Cortex of kidney (tissue), 1 donor: Measurements from ENCODE around the gene PNMA6E.

Source experiments
- DNase-seq: peaks from one replicate; lab custom pipeline; 2025; lab: John Stamatoyannopoulos, UW

Gene PNMA6E

DNA sequence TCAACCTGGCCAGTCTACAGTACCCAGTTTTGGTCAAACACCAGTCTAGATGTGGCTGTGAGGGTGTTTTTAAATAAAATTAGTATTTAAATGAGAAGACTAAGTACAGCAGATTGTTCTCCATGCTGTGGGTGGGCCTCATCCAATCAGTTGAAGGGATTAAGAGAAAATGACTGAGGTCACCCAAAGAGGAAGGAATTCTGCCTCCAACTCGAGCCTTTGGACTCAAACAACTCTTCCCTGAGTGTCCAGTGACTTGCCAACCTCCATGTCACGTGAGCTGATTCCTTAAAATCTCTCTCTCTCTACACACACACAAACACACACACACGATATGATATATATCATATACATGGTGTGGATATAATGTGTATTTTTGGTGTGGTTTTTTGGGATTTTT is 34.7 kb upstream of the PNMA6E start:
- DNase-seq: no peak

DNA sequence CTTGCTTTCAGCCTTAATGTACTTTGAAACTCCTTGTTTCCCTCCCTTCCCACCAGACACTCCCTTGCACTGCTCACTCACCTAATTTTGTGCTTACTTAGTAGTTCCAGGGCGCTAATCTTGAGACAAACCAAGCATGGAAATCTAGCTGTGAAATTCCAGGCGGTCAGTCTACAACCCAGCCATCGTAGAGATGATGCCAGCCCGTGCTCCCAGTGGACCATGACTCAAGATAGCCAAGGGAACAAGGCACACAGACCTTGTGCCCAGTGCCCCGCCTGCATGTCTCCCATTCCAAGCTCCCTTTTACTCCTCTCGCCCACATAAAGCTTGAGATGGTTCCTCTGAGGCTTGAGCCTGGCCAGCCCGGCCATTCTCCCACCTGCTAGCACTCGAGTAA is 33.7 kb upstream of the PNMA6E start:
- no peak for DNase-seq

DNA sequence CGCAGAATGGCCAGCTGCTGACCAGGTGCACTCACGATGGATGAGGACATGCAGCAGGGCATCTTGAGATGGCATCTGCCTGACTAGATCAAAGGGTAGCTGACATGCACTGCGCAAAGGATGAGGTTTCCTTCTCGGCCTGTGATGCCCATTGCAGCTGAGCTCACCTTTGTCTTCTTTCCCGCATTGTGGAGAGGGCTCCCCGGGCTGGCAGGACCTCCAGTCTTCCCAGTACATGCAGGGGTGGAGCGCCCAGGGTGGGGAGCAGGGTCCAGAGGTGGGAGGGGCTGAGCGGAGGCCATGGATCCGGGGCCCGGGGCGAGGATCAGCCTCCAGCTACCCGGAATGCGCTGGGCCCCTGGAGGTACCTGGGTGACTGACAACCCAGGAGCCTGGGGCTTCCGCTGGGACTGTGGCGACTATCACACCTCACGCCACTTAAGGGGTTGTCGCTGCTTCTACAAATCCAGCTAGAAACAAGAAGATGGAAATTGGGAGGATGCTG is 32.7 kb upstream of the PNMA6E start:
- DNase-seq: no peak

DNA sequence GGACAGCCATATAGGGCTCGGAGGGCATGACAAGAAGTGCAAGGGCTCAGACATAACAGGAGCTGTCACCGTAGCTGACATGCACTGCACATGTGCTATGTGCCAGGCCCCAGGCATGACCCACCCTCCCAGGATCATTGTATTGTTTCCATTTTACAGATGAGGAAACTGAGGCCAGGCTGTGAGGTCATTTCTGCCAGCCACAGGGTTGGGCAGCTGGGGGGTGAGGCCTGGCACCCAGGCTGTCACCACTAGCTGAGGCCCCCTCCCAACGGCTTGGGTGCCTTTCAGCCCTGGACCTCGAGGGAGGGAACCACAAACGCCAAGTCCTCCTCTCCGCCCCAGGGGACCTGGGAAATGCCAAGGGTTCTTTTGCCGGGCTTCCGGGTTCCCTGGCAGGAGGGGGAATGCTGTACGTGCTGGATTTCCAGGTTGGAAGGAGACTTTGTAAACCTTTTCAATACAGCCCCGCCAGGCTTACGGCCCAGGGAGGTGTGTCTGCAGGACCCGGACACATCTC is 32.1 kb upstream of the PNMA6E start:
- DNase-seq: no peak

DNA sequence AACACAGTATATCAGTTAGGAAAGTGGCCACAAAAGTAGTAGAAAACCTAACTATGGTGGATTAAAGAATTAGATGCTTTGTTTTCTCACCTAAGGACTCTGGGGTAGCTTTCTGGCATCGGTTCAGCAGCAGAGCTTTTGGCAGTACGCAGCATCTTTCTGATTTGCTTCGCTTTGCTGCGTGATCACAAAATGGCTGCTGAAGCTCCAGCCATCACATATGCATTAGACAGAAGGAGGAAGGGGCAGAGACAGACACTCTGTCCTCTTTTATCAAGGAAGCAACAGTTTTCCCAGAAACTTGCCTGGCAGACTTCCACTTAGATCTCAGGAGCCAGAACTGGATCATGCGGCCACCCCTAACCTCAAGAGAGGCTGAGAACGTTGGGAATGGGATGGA is 29.6 kb upstream of the PNMA6E start:
- no peak for DNase-seq

DNA sequence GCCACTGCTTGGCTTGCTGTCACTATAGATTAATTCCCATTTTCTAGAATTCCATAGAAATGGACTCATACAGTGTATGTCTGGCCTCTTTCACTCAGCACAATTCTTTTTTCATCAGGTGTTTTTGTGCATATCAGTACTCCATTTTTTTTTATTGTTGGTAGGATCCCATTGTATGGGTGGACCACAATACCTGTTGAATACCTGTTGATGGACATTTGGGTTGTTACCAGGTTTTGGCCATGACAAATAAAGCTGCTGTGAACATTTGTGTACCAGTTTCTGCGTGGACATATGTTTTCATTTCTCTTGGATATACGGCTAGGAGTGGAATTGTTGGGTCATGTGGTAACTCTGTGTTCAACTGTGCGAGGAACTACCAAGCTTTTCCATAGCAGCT is 25.1 kb upstream of the PNMA6E start:
- no peak for DNase-seq

DNA sequence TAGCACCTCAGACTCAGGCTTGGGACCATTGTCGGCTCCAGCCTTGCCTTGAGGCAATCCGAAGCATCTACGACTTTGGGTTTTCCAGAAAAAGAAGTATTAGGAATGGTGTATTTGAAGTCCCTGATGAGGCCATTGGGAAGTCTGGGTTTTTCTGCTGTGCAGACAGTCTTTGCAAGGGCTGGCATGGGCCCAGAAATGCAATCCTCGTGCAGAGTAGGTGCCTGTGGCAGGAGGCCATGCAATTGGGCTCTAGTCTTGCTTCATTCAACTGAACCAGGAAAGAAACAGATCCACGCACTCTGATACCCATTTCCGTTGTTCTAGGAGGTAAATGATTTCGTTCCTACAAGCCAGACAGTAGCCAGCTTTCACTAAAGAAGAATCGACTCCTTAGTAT is 22.5 kb upstream of the PNMA6E start:
- no peak for DNase-seq

DNA sequence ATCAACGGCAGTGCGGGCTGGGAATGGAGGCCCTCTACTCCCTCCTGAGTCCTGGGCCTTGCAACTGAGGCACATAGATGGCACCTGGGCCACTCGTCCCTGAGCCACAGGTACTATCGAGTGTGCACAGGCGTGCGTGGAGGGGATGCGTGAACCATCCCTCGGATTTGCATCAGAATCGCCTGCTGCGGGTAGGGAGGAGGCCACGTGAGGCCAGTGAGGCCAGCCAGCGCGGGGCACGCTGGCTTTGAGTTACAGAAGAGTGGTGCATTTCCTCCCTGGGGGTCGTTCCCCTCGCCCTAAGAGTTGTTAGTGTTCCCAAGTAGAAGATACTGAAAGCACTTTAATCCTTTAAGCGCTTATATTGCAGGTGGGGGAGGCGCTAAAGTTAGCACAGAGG is 20.7 kb upstream of the PNMA6E start:
- no peak for DNase-seq

DNA sequence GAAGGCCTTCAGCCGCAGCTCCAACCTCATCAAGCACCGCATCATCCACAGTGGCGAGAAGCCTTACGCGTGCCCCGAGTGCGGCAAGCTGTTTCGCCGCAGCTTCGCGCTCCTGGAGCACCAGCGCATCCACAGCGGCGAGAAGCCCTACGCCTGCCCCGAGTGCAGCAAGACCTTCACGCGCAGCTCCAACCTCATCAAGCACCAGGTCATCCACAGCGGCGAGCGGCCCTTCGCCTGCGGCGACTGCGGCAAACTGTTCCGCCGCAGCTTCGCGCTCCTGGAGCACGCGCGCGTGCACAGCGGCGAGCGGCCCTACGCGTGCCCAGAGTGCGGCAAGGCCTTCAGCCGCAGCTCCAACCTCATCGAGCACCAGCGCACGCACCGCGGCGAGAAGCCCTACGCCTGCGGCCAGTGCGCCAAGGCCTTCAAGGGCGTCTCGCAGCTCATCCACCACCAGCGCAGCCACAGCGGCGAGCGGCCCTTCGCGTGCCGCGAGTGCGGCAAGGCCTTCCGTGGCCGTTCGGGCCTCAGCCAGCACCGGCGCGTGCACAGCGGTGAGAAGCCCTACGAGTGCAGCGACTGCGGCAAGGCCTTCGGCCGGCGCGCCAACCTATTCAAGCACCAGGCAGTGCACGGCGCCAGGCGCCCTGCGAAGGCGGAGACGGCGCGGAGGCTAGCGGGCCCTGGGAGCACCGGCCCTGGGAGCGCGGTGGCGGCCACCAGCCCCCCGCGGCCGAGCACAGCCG is 19.9 kb upstream of the PNMA6E start:
- DNase-seq: no peak

DNA sequence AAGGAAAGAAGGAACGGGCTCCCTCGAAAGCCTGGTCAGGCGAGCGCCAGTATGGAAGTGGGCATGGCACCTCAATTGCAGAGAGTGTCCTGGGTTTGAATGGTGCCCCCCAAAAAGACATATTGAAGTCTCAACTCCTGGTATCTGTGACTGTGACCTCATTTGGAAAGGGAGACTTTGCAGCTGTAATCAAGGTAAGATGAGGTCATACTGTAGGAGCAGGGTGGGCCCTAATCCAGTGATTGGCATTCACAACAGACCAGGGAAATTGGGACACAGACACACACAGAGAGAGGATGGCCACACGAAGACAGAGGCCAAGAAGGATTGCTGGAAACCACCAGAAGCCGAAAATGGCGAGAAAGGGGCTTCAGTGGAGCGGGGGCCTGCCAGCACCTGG is 16.5 kb upstream of the PNMA6E start:
- no peak for DNase-seq

DNA sequence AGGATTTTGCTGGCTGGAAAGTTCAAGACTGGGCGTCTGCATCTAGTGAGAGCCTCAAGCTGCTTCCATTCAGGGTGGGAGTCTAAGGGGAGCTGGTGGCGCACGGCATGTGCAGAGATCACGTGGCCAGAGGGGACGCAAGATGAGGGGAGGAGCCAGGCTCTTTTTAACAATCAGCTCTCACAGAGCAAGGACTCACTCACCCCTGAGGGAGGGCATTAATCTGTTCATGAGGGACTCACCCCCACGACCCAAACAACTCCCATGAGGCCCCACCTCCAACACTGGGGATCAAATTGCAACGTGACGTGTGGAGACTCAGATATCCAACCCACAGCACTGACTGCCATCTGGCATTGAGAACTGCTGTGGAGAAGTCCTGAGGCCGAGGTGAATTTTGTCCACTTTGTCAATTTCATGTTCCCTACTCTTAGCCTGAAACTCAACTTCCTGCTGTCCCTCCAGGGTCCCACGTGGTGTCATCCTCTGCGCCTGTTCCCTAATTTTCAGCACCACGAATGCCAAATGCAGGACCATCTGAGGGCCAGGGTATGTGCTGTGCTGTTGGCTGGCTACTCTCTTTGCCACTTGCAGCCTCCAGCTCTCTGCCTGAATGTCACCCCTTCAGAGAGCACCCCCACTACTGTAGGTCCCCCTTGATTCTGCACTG is 15.8 kb upstream of the PNMA6E start:
- no peak for DNase-seq

DNA sequence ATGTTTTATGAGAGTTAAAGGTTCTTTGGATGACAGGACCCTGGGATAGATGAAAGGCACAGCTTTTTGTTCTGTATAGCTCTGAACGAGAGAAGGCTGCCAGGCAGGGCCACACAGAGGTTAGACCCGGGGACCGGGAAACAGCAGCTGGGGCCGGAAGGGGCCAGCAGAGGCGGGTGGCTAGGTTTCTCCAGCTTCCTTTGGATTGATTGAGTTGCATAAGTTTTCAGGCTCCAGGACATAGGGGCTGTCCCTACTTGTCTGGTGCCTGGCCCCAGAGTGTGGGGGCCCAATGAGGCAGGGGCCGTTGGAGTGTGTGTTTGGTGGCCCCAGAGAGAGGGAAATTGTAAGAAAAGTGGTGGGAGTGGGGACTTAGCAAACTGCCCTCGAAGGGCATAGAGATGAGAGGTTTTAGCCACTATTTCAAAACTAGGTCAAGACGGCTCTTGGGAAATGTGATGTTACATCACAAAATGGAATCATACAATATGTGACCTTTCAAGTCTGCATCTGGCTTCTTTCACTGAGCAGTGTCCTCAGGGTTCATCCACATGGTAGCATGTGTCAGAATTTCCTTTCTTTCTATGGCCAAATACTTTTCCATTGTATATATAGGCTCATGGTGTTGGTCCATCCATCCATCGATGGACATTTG is 13.8 kb upstream of the PNMA6E start:
- no peak for DNase-seq

DNA sequence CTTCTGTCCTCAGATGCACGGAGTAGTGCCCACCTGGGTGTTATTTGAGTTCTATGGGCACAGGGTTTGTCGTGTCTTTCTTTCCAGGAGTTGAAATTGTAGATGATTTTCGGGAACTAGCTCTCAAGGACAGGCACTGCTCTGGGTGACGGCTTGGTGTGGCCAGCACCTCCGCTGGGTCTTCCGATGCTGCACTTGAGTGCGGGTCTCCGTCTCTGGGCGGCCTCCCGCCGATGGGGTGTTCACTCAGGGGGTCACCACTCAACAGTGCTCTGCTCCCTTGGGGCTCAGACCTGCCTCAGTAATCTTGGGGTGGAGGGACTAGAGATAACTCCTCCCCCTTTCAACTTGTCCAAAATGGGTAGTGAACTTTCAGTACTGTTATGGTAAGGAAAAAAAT is 12.6 kb upstream of the PNMA6E start:
- no peak for DNase-seq

DNA sequence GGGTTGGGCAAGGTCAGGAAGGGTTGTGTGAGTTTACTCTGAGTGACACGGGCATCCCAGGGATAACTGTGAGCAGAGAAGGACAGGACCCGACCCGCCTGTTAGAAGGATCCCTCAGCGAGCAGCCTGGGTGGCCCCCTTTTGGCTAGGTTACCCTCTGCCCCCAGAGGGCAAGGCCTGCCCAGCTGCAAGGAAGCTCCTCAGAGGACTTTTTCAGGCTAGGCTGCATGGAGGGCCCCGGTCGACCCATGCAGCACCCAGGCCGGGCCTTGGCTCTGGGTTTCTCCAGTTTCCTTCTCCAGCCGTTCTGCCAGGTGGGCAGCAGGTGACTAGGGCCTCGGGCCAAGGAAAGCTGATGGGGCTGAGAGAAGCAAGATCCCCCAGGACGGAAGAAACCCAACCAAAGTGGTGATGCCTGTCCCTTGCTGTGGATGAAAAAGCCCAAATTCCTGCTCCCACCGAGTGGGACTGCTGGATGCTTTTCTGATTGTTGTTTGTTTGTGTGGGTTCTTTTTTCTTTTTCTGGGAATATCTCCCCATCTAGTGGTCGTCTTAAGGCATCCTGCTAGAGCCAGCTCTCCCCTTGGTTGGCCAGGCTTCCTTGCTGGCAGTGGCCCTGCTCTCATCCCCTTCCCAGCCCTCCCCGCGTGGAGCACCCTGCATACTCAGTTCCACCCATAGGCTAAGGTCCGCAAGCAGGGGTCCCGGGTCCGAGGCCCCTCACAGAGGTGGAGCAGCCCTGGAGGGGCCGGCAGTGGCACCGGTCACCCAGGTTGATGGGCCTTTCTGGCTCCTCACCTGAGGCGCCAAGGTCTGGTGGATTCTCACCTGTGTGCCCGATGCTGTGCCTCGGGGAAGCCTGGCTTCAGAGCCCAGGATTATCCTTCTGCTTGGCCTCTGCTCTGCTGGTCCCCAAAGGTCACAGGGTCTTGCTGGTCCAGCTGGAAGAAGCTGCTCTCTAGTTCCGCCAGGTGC is 11.9 kb upstream of the PNMA6E start:
- no peak for DNase-seq

DNA sequence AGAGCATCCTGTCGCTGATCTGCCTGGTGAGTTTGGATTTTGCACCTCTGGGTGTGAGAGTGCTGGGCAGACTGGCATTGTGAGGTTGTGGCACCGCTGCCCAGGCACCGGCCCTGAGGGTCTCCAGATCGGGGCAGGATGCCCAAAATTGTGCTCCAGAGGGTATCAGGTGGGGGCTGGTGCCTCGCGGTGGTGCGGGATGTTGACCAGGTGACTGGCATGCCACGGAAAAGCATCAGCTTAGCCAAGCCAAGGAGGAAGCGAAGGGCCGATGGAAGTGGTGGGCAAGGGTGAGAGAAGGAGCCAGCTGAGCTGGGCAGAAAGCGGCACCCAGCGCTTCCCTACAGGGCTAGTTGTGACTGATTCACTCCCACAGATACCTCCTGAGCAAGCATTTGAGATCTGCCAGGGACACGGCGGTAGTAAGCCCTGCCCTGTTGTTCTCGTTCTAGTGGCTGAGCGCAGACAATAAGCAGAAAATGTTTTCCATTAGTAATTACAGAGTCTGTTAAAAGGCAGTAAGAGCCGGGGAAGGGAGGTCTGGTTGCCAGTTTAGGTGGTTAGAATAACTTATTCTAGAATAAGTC is 10.9 kb upstream of the PNMA6E start:
- no peak for DNase-seq

DNA sequence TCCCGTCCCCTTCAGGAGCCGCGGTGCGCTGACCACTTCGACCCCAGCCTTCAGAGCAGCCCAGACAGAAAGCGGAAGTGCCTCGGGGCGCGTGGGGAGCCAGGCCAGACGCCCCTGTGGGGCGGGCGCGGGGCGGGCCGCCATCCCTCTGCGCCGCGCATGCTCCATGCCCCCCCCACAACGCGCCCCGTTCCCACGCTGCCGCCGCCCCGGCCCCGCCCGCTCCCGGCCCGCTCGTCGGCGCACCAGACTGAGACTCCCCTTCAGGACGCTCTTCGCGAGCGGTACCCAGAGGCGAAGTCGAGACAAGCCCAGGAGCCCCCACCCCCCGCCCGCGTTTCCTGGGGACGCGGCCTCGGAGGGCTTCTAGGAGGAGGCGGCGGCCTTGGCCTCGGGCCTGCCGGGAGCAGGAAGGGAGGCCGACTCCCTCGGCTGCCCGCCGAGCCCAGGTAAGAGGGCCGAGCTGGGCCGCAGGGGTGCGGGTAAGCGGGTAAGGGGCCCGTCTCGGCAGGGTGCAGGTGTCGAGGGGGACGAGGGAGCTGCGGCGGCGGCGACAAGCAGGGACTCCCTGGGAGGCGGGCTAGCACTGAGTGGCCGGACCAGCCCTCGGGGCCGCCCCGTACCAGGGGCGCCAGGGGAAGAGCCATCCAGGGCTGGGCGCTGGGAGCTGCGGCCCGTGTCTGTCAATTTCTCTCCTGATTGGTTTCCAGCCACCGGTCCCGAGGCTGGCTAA is 10.3 kb upstream of the PNMA6E start, which contains the start of gene ZFP92:
Gene ZFP92, plus strand, starts transcription at position 218 of the 733 bp plus-strand sequence. CDS start 6,851 bp downstream, outside the sequence.
- DNase-seq: no peak

DNA sequence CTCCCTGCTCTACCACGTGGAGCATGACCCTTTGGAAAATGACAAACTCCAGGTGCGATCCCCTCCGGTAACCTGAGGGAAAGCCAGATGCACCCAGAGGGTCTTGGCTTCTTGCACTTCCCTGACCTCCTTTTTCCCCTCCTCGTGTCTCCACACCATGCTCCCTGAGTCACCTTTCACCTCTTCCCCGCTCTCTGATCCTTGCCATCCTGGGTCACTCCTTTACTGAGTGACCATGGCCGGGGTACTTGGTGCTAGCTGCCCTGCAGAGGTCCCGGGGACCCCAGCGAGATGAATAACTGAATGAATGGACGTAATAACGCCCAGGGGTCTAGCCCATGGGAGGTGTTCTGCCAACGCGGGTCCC is 9.7 kb upstream of the PNMA6E start:
- DNase-seq: no peak

DNA sequence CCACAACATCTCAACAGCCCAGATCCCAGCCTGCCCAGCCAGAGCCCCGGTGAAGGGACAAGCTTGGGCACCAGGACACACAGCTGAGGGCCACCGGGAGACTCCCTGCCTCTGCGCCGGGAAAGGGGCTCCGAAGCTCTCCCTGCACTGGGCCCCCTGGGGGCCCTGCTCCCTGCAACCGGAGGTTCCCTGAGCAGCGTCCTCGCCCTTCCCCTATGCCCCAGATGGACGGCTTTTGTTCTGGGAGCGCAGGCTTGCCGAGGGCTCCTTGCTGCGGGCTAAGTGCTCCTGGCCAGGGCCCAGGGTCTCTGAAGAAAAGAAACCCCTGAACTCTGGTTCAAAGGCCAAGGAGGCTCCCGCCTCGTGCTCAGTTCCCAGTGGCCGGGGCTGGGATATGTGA is 9.2 kb upstream of the PNMA6E start:
- DNase-seq: no peak

DNA sequence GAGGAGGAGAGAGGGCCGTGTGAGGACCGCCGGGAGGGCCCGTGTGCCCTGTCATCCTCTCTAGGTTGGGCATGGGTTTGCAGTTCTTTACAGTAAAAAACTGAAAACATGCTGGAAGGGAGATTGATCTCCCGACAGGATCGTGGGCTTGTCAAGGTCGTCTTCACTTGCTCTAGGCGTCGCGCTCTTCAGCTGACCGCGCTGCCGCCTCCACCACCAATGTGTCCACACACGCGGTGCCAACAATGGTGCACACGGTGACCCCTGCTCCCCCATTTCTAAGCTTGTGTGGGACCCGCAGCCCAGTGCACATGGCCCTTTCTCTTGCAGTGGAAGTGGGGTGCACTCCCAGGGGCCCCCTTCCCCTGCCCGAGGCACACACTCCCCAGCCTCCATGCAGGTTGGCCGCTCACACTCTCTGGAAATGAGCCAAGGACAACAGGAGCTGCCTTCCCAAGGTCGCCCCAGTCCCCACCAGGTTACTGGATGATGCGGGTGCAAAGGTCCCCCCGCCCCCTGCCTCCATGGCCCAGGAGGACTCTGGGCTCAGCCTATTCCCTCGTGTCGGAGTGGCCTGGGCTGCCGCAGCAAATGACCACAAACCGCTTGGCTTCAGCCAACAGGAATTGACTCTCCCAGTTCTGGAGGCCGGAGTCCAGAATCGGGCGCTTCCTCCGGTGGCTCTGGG is 8.4 kb upstream of the PNMA6E start:
- no peak for DNase-seq

DNA sequence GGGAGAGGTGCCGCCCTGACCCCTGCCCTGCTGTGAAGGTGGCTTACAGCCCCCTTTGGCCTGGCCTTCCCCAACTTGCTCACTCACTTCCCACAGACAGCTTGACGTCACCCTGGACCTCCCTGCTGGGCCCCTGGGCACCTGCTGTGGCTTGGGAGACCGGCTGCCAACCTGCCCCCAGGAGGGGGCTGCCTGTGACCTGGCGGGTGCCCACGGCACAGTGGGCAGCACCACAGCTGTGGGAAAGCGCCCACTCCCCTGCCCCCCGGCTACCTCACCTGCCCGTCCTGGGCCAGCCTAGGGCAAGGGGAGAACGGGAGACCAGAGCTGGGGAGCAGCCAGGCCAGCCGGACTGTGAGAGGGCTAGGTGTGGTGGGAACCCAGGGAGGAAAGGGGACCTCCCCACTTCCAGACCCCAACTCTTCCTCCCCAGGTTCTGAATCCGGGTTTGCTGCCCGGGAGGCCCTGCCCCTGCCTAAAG is 7.8 kb upstream of the PNMA6E start:
- no peak for DNase-seq
